Subcutaneous abdominal adipose tissue (tissue), 5 donors: ENCODE data around the gene DIP2C.
A peak's percentile ranks its signal among the peaks of the same experiment; 100 is the strongest.

ENCODE experiments used
- H3K27ac ChIP-seq: one replicate; pipeline ENCODE4 v1.7.0; 2013; ENCODE audit warnings: low read depth, mild to moderate bottlenecking, inconsistent platforms, low read length, moderate library complexity
- H3K27me3 ChIP-seq, 5 donors: one replicate each; pipeline ENCODE4 v1.7.0; 2013; ENCODE audit warnings: low read length in 5 of 5, inconsistent platforms in 1 of 5; ENCODE audit not compliant: control insufficient read depth in 5 of 5, insufficient read depth in 4 of 5
- H3K36me3 ChIP-seq, 5 donors: one replicate each; pipeline ENCODE4 v1.7.0; 2013; ENCODE audit warnings: low read length in 5 of 5; ENCODE audit not compliant: control insufficient read depth in 5 of 5, insufficient read depth in 5 of 5
- H3K4me1 ChIP-seq, 5 donors: one replicate each; pipeline ENCODE4 v1.7.0; 2013; ENCODE audit warnings: low read length in 5 of 5, mild to moderate bottlenecking in 3 of 5, moderate library complexity in 1 of 5; ENCODE audit not compliant: control insufficient read depth in 5 of 5, insufficient read depth in 5 of 5
- H3K4me3 ChIP-seq, 5 donors: one replicate each; pipeline ENCODE4 v1.7.0; 2013; ENCODE audit warnings: low read length in 5 of 5, low read depth in 1 of 5
- H3K9ac ChIP-seq, 5 donors: one replicate each; pipeline ENCODE4 v1.7.0; 2013; ENCODE audit warnings: low read length in 5 of 5, mild to moderate bottlenecking in 4 of 5, moderate library complexity in 3 of 5
- H3K9me3 ChIP-seq, 5 donors: one replicate each; pipeline ENCODE4 v1.7.0; 2013; ENCODE audit warnings: low read length in 5 of 5; ENCODE audit not compliant: control insufficient read depth in 5 of 5
- donor health status: healthy.
- donor health status: healthy.
- donor health status: healthy.
- donor health status: healthy.
- donor health status: healthy.

Gene DIP2C

DNA sequence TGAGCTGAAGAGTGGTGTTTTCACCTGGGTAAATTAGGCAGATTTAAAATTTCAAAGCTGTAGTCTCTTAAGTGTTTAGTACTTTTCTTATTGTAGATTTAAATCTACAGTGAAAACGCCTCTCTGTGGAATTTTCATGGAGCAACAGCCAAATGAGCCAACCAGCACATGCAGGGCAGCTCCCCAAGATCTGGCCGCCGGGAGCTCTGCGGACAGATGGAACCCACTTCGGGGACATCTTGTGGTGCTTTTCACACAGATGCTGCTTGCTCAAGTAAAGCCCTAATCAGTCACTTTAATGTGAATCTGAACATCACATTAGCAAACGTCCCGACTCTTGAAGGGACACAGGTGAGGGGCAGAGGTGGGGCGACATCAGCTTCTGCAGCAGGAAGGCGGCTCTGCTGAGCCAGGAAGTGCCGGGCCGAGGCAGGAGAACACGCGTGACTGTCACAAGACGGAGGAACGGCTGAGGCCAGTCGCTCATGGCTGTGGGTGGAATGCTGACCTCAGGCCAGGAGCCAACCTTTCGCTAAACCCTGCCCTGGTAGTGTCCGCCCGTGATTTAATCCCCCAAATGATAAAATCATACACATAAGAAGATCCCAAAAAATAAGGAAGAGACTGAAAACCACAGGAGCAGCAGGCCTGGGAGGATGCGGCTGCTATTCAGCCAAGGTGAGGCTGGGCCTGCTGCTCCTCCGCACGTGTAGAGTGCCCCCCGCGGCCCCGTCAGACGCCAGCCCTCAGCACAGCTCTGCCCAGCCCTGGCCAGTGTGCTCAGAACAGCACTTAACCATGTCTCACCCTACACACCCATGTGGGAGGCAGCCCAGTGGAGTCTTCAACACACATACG is 297.4 kb downstream of the DIP2C start:
- no peak overlapping the region for H3K27ac ChIP-seq
- no peaks in the 10 kb centered on the region for H3K9me3 ChIP-seq
- no peaks in the 10 kb centered on the region for H3K27me3 ChIP-seq
- no peak overlapping the region for H3K9ac ChIP-seq
- H3K36me3 ChIP-seq = peaks cover 0 to 31% (median 24%) of the 10 kb centered on the region in 5 donors
- peaks cover 0 to 48% (median 16%) of the 10 kb centered on the region in 5 donors for H3K4me1 ChIP-seq
- no peak overlapping the region for H3K4me3 ChIP-seq

- no peak overlapping the region for H3K4me3 ChIP-seq
- H3K4me1 ChIP-seq = peaks cover 0 to 46% (median 16%) of the 10 kb centered on the region in 5 donors
- peaks cover 0 to 39% (median 31%) of the 10 kb centered on the region in 5 donors for H3K36me3 ChIP-seq
- H3K9ac ChIP-seq = peak overlapping the region in 1 of 5 donors; percentile 7
- H3K27ac ChIP-seq = no peak overlapping the region
- H3K9me3 ChIP-seq = no peaks in the 10 kb centered on the region
- no peaks in the 10 kb centered on the region for H3K27me3 ChIP-seq
Observed at GRCh38 chr10:391305-391704, 298.2 kb downstream of the DIP2C start.

DNA sequence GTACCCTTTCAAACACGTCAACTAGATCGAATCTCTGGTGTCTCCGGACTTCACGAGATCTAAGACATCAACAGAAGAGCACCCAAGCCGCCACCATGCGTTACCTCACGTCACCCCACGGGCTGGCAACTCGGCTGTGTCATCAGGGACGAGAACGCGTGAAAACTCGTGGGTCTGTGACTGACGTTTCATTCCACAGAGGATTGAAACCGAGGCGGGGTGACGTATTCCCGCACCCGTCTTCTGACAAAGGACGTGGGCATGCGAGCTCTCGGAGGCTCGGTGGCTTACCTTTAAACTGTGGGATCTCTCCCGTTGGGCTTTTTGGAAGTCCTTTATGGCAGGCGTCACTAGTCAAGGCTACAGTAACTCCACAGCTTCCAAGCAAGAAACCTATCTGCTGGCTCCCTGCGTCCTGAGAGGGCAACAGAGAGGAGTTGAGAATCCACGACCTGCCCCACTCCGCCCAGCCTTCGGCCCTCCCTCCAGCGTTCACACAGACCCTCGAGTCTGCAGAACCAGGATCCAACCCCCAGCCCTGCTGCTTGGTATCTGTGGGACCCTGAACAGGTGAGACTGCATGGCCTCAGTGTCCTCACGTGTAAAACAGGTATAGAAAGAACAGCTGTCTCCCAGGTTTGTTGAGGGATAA is 298.9 kb downstream of the DIP2C start:
- Histone ChIP-seq H3K9me3 (no peaks in the 10 kb centered on the region), H3K4me1 (peaks cover 0 to 41% (median 13%) of the 10 kb centered on the region in 5 donors), H3K4me3 (no peak overlapping the region), H3K9ac (no peak overlapping the region), H3K27me3 (no peaks in the 10 kb centered on the region), H3K27ac (no peak overlapping the region), H3K36me3 (peaks cover 0 to 46% (median 38%) of the 10 kb centered on the region in 5 donors)

DNA sequence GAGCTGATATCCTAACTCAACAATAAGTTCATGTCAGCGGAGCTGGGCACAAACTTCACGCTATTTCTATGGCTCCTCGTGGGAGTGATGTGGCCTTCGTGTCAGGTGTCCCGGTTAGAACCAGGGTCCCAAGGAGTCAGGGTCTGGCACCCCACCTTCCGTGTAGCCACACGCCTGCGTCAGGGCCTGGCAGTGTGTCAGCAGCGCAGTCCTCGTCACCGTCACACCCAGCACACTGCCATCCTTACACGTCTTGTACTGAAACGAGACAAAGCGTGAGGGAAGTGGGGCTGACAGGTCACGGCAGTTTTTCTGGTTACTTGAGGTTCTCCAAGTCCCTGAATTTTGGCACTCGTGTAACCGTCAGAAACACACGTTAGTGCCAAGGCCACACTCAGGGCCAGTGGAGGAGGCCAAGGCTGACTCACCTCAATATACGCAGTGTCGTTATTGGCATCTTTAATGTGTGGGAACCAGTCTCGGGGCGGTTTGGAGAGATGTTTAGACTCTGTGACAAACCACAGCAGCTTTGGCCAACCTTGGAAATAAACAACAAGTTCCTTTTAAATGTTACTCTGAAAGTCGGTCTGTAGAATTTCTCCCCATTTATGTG is 299.5 kb downstream of the DIP2C start:
- H3K9me3 ChIP-seq = no peaks in the 10 kb centered on the region
- peaks cover 0 to 36% (median 12%) of the 10 kb centered on the region in 5 donors for H3K4me1 ChIP-seq
- no peak overlapping the region for H3K9ac ChIP-seq
- H3K4me3 ChIP-seq = no peak overlapping the region
- peaks cover 0 to 53% (median 40%) of the 10 kb centered on the region in 5 donors for H3K36me3 ChIP-seq
- no peaks in the 10 kb centered on the region for H3K27me3 ChIP-seq
- no peak overlapping the region for H3K27ac ChIP-seq

- no peaks in the 10 kb centered on the region for H3K27me3 ChIP-seq
- H3K27ac ChIP-seq = no peak overlapping the region
- peaks cover 0 to 59% (median 47%) of the 10 kb centered on the region in 5 donors for H3K36me3 ChIP-seq
Observed at GRCh38 chr10:389261-389790, 300.1 kb downstream of the DIP2C start.

GRCh38 chr10:388661-389045 is 300.8 kb downstream of the DIP2C start:
- no peak overlapping the region for H3K4me3 ChIP-seq
- no peak overlapping the region for H3K9ac ChIP-seq
- peaks cover 0 to 66% (median 53%) of the 10 kb centered on the region in 5 donors for H3K36me3 ChIP-seq
- no peaks in the 10 kb centered on the region for H3K27me3 ChIP-seq
- H3K27ac ChIP-seq = no peak overlapping the region
- H3K9me3 ChIP-seq = no peaks in the 10 kb centered on the region
- H3K4me1 ChIP-seq = peaks cover 0 to 36% (median 12%) of the 10 kb centered on the region in 5 donors

More at GRCh38 chr10:389261-389790, 300.1 kb downstream of the DIP2C start:
- Histone ChIP-seq H3K9ac (no peak overlapping the region), H3K4me1 (peaks cover 0 to 36% (median 12%) of the 10 kb centered on the region in 5 donors), H3K4me3 (no peak overlapping the region), H3K9me3 (no peaks in the 10 kb centered on the region)

DNA sequence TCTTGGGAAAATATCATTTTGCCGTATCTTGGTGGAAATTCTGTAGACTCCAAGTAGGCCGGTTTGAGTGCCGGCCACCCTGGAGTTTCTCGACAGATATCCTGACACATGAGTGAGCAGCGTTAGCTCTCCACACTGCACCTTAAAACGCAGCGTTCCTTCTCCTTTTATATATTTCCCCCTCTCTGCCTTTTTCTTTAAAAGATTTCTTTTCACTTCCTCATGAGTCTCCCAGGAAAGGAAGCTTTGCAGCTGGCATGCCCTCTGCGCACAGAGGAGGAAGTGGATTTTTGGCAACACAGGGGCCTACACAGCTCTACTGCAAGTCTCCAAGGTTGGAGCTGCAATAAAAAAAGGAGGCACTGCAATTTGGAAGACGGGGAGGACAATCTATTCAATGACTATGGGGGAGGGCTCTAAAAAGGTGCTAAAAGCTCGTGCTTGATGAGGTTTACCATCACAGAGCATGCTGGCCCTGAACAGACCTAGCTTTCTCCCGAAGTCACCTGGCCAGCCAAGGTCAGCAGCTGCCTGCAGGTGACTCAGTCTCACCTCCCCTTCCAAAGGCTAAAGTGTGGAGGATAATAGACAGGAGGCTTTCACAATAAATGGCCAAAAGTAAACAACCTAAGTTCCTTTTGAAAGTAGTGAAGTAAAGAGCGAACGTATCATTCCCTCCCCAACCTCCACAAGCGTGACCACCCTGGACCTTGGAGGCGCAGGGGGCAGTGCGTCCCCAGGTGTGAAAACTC is 301.4 kb downstream of the DIP2C start:
- Histone ChIP-seq H3K27ac (peak overlapping the region; percentile 57), H3K36me3 (peaks cover 0 to 71% (median 59%) of the 10 kb centered on the region in 5 donors), H3K4me3 (peak overlapping the region in 3 of 5 donors; percentile 9 to 36 (median 30))

GRCh38 chr10:387593-387891 is 301.9 kb downstream of the DIP2C start:
- peak overlapping the region; percentile 57 for H3K27ac ChIP-seq

More for the DNA sequence above, 301.4 kb downstream of the DIP2C start:
- no peak overlapping the region for H3K9ac ChIP-seq
- H3K9me3 ChIP-seq = no peaks in the 10 kb centered on the region
- no peaks in the 10 kb centered on the region for H3K27me3 ChIP-seq
- peaks cover 0 to 36% (median 12%) of the 10 kb centered on the region in 5 donors for H3K4me1 ChIP-seq

GRCh38 chr10:386771-387592 is 302.5 kb downstream of the DIP2C start:
- H3K27ac ChIP-seq = peak overlapping the region; percentile 57

More at GRCh38 chr10:387593-387891, 301.9 kb downstream of the DIP2C start:
- peaks cover 0 to 73% (median 60%) of the 10 kb centered on the region in 5 donors for H3K36me3 ChIP-seq
- H3K4me3 ChIP-seq = peak overlapping the region in 3 of 5 donors; percentile 9 to 36 (median 30)
- H3K27me3 ChIP-seq = no peaks in the 10 kb centered on the region
- H3K9me3 ChIP-seq = no peaks in the 10 kb centered on the region
- H3K4me1 ChIP-seq = peaks cover 0 to 33% (median 12%) of the 10 kb centered on the region in 5 donors
- H3K9ac ChIP-seq = no peak overlapping the region

More at GRCh38 chr10:386771-387592, 302.5 kb downstream of the DIP2C start:
- Histone ChIP-seq H3K27me3 (no peaks in the 10 kb centered on the region), H3K9ac (peak overlapping the region in 1 of 5 donors; percentile 14), H3K4me1 (peaks cover 0 to 27% (median 12%) of the 10 kb centered on the region in 5 donors), H3K4me3 (peak overlapping the region in 4 of 5 donors; percentile 6 to 48 (median 31)), H3K36me3 (peaks cover 0 to 77% (median 66%) of the 10 kb centered on the region in 5 donors), H3K9me3 (no peaks in the 10 kb centered on the region)
